ENCODE measurements around the gene PYM1. TPM values are rescaled to one million over a fixed set of nuclear protein-coding genes. Genes with fewer than 3 reads are reported as not detected.
A peak's percentile ranks its signal among the peaks of the same experiment; 100 is the strongest.

The PYM1 gene
- total RNA-seq, 1 experiment from 2014 or later: 58.9 TPM

DNA sequence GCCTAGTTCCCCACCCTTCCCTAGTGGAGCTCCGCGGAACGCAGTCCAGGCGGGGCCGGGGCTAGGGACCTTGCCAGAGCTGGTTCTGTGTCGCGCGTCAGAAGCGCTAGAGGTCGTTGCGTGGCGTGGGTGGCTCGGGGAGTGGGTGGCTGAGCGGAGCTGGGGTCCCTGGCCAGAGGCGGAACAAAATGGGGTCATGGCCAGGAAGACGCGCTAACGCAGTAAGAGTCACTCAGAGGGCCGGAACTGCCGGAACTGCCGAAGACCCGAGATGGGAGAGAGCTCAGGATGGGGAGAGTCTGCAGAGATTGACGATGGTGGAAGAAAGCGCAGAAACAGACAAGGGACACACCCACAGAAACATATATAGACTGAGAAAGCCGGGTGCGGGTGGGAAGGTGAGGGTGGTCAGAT lies 8.1 kb upstream of the PYM1 start:
- Histone ChIP-seq H3K14ac (ENCODE audit: insufficient read depth, low read length) (no peak overlapping the region), H3K9ac (ENCODE audit: extremely low read depth, insufficient read length, low read length) (no peak overlapping the region), H2AFZ (ENCODE audit: low read length) (no peak overlapping the region), H2BK15ac (ENCODE audit: low read depth, low read length) (no peak overlapping the region), H3K4ac (ENCODE audit: low read depth, low read length) (no peak overlapping the region), H3K23me2 (ENCODE audit: insufficient read length, low read depth, low read length, poor library complexity, severe bottlenecking) (peaks cover 15% of the 10 kb centered on the region), H4K5ac (ENCODE audit: insufficient read length, low read depth, low read length) (no peak overlapping the region), H2BK12ac (ENCODE audit: insufficient read length, low read depth, low read length) (no peak overlapping the region), H2BK20ac (ENCODE audit: low read depth, low read length, poor library complexity, severe bottlenecking) (no peak overlapping the region), H2BK5ac (ENCODE audit: insufficient read length, low read length) (no peak overlapping the region), H3K27ac (ENCODE audit: insufficient read length, low read depth, low read length) (no peak overlapping the region), H3K18ac (ENCODE audit: insufficient read length, low read depth, low read length) (no peak overlapping the region), H3K27me3 (ENCODE audit: insufficient read depth, low read length) (peaks cover 4% of the 10 kb centered on the region; the same call in 1 of the 2 replicates), H3K23ac (ENCODE audit: insufficient read length, low read depth, low read length) (no peak overlapping the region), H3K4me2 (ENCODE audit: insufficient read depth, insufficient read length, low read length) (no peak overlapping the region), H2AK5ac (ENCODE audit: insufficient read length, low read length) (no peak overlapping the region), H4K20me1 (ENCODE audit: control insufficient read depth, insufficient read depth, insufficient read length) (no peaks in the 10 kb centered on the region), H3K4me1 (ENCODE audit: insufficient read depth, low read length) (peaks cover 3% of the 10 kb centered on the region; the same call in 1 of the 2 replicates), H4K8ac (replicated peaks; ENCODE audit: insufficient read length, low read depth, low read length) (no peak overlapping the region), H2BK120ac (ENCODE audit: low read depth, low read length, poor library complexity, severe bottlenecking) (no peak overlapping the region), H3K56ac (ENCODE audit: insufficient read length, low read depth, low read length) (no peak overlapping the region), H3T11ph (ENCODE audit: low read length) (no peak overlapping the region), H3K9me3 (ENCODE audit: control insufficient read depth, low read depth, low read length) (no peaks in the 10 kb centered on the region), H4K91ac (ENCODE audit: insufficient read length, low read depth, low read length) (no peak overlapping the region), H3K79me2 (ENCODE audit: insufficient read depth, low read length) (no peaks in the 10 kb centered on the region), H3K79me1 (ENCODE audit: insufficient read depth, low read depth, low read length, poor library complexity, severe bottlenecking) (no peaks in the 10 kb centered on the region)
- DNase-seq: peak; percentile 44
- H3K27ac Mint-ChIP-seq: peak overlapping the region in 1 of 3 experiments; percentile 59; a peak in 1 of 7 replicates
- peaks cover 32% of the 10 kb centered on the region for H3K27me3 Mint-ChIP-seq (ENCODE audit: low read depth)
- no CpG with 5 or more reads among the region's 26 CpGs for WGBS (ENCODE audit: extremely low coverage, insufficient read length, low lambda C conversion rate)
- H3K9me3 Mint-ChIP-seq: no peaks in the 10 kb centered on the region; a peak in 1 of 5 replicates
- TF ChIP-seq, protein P1, sequence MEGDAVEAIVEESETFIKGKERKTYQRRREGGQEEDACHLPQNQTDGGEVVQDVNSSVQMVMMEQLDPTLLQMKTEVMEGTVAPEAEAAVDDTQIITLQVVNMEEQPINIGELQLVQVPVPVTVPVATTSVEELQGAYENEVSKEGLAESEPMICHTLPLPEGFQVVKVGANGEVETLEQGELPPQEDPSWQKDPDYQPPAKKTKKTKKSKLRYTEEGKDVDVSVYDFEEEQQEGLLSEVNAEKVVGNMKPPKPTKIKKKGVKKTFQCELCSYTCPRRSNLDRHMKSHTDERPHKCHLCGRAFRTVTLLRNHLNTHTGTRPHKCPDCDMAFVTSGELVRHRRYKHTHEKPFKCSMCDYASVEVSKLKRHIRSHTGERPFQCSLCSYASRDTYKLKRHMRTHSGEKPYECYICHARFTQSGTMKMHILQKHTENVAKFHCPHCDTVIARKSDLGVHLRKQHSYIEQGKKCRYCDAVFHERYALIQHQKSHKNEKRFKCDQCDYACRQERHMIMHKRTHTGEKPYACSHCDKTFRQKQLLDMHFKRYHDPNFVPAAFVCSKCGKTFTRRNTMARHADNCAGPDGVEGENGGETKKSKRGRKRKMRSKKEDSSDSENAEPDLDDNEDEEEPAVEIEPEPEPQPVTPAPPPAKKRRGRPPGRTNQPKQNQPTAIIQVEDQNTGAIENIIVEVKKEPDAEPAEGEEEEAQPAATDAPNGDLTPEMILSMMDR (conservative IDR thresholded peaks at IDR 0.05): no peak
- H3K36me3 Mint-ChIP-seq (ENCODE audit: insufficient read depth in 1 of 3, low read depth in 3 of 3): no peaks in the 10 kb centered on the region; a peak in 1 of 7 replicates
- peaks cover 27 to 29% of the 10 kb centered on the region in 2 experiments for H3K4me1 Mint-ChIP-seq
- no peak overlapping the region for H3K4me3 Mint-ChIP-seq
